Natural killer cell (primary cell): ENCODE data around the gene PCCA. TPM values are rescaled to one million over a fixed set of nuclear protein-coding genes. Genes with fewer than 3 reads are reported as not detected.

ENCODE experiments used
- ATAC-seq, 3 donors: fragments of 150-1000 bp in 2 of 3; fragments of 200-7000 bp in 1 of 3; cut with Tn5 transposase; 1 replicate in 1 of 3; 2 replicates in 2 of 3; pipeline ENCODE4 v1.10.0; 2021; ENCODE audit warnings: mild to moderate bottlenecking in 2 of 3, moderate library complexity in 2 of 3
- DNase-seq, 2 donors: peaks; one replicate each; pipeline versions ENCODE4 v3.0.0 to v3.0.0-alpha.2; 2013 to 2021; ENCODE audit warnings: mixed read lengths in 1 of 2
- H3K27ac ChIP-seq: one replicate; pipeline ENCODE4 v1.5.1; 2013; ENCODE audit warnings: mild to moderate bottlenecking, low read length
- H3K27me3 ChIP-seq: one replicate; pipeline ENCODE4 v1.6.1; 2013; ENCODE audit warnings: low read length; ENCODE audit not compliant: control insufficient read depth, insufficient read depth
- H3K36me3 ChIP-seq: one replicate; pipeline ENCODE4 v1.6.1; 2013; ENCODE audit warnings: low read length; ENCODE audit not compliant: control insufficient read depth, insufficient read depth
- H3K4me1 ChIP-seq: one replicate; pipeline ENCODE4 v1.6.1; 2013; ENCODE audit warnings: low read length; ENCODE audit not compliant: control insufficient read depth, insufficient read depth
- H3K4me3 ChIP-seq: one replicate; pipeline ENCODE4 v1.5.1; 2013; ENCODE audit warnings: low read length
- H3K9me3 ChIP-seq: one replicate; pipeline ENCODE4 v1.6.1; 2013; ENCODE audit warnings: low read length; ENCODE audit not compliant: control insufficient read depth, insufficient read depth
- H3K27ac Mint-ChIP-seq, 2 donors: one replicate each; pipeline ENCODE4 v1.8.0; 2022; ENCODE audit warnings: mild to moderate bottlenecking in 2 of 2, mixed read lengths in 2 of 2, moderate library complexity in 1 of 2
- H3K27me3 Mint-ChIP-seq, 2 donors: one replicate each; pipeline ENCODE4 v1.8.0; 2022; ENCODE audit warnings: low read depth in 2 of 2, mixed read lengths in 2 of 2
- H3K36me3 Mint-ChIP-seq: one replicate; pipeline ENCODE4 v1.8.0; 2022; ENCODE audit warnings: mixed read lengths
- H3K4me1 Mint-ChIP-seq, 2 donors: one replicate each; pipeline ENCODE4 v1.8.0; 2022; ENCODE audit warnings: mixed read lengths in 2 of 2
- H3K4me3 Mint-ChIP-seq: one replicate; pipeline ENCODE4 v1.8.0; 2022; ENCODE audit warnings: mild to moderate bottlenecking, moderate library complexity, mixed read lengths
- H3K9me3 Mint-ChIP-seq, 2 donors: one replicate each; pipeline ENCODE4 v1.8.0; 2022; ENCODE audit warnings: mixed read lengths in 2 of 2
- CTCF ChIP-seq: fragments of 200-600 bp; IDR thresholded peaks from one replicate; pipeline ENCODE4 v1.8.0; 2022; ENCODE audit warnings: antibody characterized with exemption
- WGBS: methylation state at CpG from one replicate; pipeline ENCODE4 v1.1.7; 2013; ENCODE audit warnings: missing lambda C conversion rate; ENCODE audit not compliant: insufficient coverage; 5-methylcytosine and 5-hydroxymethylcytosine counted together
- intact Hi-C: fragments of 100-400 bp; cut with micrococcal nuclease; formaldehyde crosslinking; loops from one replicate; pipeline ENCODE4 v1.14.2; 2022
- total RNA-seq, 4 donors: library from RNA; stranded (reverse); fragments of 120-200 nt in 1 of 4; gene quantifications; one replicate each; pipeline versions ENCODE4 v1.2.3 to v1.2.4, GENCODE V29; 2013 to 2022

PCCA gene
- total RNA-seq, 3 donors from 2014 or later (not counting 1 experiment from before 2014, with no cell fraction given): 25.5 to 28.5 (median 28.2) TPM

- WGBS: 97% methylated on average over 6 of the region's 6 CpGs
- intact Hi-C loops: no loop called here
- Mint-ChIP-seq H3K27me3 (no peaks in the 10 kb centered on the region), H3K4me3 (no peak overlapping the region), H3K4me1 (peaks cover 0 to 7% of the 10 kb centered on the region in 2 donors), H3K27ac (no peak overlapping the region), H3K9me3 (no peaks in the 10 kb centered on the region), H3K36me3 (no peaks in the 10 kb centered on the region)
- no peak for ATAC-seq
- Histone ChIP-seq H3K4me1 (no peaks in the 10 kb centered on the region), H3K4me3 (no peak overlapping the region), H3K27ac (no peak overlapping the region), H3K36me3 (peaks cover 8% of the 10 kb centered on the region), H3K9me3 (no peaks in the 10 kb centered on the region), H3K27me3 (no peaks in the 10 kb centered on the region)
- TF ChIP-seq CTCF: no peak
- no peak for DNase-seq
These were observed 446.0 kb downstream of the PCCA start for GRCh38 chr13:100534911-100535310.

GRCh38 chr13:100535426-100536135, 446.7 kb downstream of the PCCA start:
- intact Hi-C loops: no loop called here
- ATAC-seq (no peak), DNase-seq (no peak)
- Histone ChIP-seq H3K36me3 (peaks cover 8% of the 10 kb centered on the region), H3K4me3 (no peak overlapping the region), H3K4me1 (no peaks in the 10 kb centered on the region), H3K27ac (no peak overlapping the region), H3K27me3 (no peaks in the 10 kb centered on the region), H3K9me3 (no peaks in the 10 kb centered on the region)
- Mint-ChIP-seq H3K36me3 (no peaks in the 10 kb centered on the region), H3K27ac (no peak overlapping the region), H3K27me3 (no peaks in the 10 kb centered on the region), H3K9me3 (no peaks in the 10 kb centered on the region), H3K4me3 (no peak overlapping the region), H3K4me1 (peaks cover 0 to 7% of the 10 kb centered on the region in 2 donors)
- no peak for TF ChIP-seq CTCF
- WGBS: 96% methylated on average over 16 of the region's 16 CpGs

GRCh38 chr13:100536643-100537180, 447.8 kb downstream of the PCCA start:
- H3K27ac ChIP-seq: no peak overlapping the region
- no peak overlapping the region for H3K4me3 ChIP-seq
- Mint-ChIP-seq H3K36me3 (no peaks in the 10 kb centered on the region), H3K27ac (no peak overlapping the region), H3K4me3 (no peak overlapping the region), H3K9me3 (no peaks in the 10 kb centered on the region), H3K4me1 (peaks cover 0 to 7% of the 10 kb centered on the region in 2 donors), H3K27me3 (no peaks in the 10 kb centered on the region)
- no peak for TF ChIP-seq CTCF
- H3K36me3 ChIP-seq: peaks cover 5% of the 10 kb centered on the region
- no peaks in the 10 kb centered on the region for H3K27me3 ChIP-seq
- H3K4me1 ChIP-seq: no peaks in the 10 kb centered on the region
- DNase-seq: no peak
- intact Hi-C loops: no loop called here
- H3K9me3 ChIP-seq: no peaks in the 10 kb centered on the region
- 93% methylated on average over 13 of the region's 13 CpGs for WGBS
- peak in 1 of 3 donors; percentile 16 for ATAC-seq

- Mint-ChIP-seq H3K27ac (no peak overlapping the region), H3K9me3 (no peaks in the 10 kb centered on the region), H3K4me1 (peaks cover 0 to 7% of the 10 kb centered on the region in 2 donors), H3K27me3 (no peaks in the 10 kb centered on the region), H3K36me3 (no peaks in the 10 kb centered on the region), H3K4me3 (no peak overlapping the region)
- intact Hi-C loops: no loop called here
- ATAC-seq (no peak), DNase-seq (no peak)
- peaks cover under 1% of the 10 kb centered on the region for H3K4me1 ChIP-seq
- H3K27me3 ChIP-seq: no peaks in the 10 kb centered on the region
- TF ChIP-seq CTCF: no peak
- 95% methylated on average over 9 of the region's 9 CpGs for WGBS
- H3K9me3 ChIP-seq: no peaks in the 10 kb centered on the region
- H3K27ac ChIP-seq: no peak overlapping the region
- H3K4me3 ChIP-seq: no peak overlapping the region
- H3K36me3 ChIP-seq: peaks cover 5% of the 10 kb centered on the region
These were observed 448.6 kb downstream of the PCCA start for GRCh38 chr13:100537486-100537885.
